ENCODE data around the gene ZSCAN22.
"Not testable (repeated sequence)": the region's sequence is repeated elsewhere in the genome, so short reads cannot be mapped to it uniquely, and the experiment has no call there.

ZSCAN22 gene

DNA sequence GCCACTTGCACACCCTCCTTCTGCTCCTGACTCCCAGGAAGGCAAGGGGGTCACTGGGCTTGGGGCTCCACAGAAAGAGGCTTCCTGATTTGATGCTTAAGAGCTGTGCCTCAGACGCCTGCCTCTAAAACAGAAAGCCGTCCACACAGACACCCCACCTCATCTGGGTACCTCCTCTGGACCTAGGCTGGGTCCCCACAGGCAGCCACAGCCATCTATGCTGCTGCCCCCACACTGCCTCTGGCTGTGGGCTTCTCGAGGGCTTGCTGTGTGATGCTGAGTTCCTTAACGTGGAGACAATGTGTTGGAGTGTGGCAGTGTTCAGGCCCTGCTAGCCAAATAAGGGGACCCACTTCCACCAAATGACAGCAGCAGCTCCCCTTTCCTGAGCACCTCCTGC, 8.5 kb upstream of the ZSCAN22 start:
- no peak for DNase-seq (ENCODE audit: low spot score)

DNA sequence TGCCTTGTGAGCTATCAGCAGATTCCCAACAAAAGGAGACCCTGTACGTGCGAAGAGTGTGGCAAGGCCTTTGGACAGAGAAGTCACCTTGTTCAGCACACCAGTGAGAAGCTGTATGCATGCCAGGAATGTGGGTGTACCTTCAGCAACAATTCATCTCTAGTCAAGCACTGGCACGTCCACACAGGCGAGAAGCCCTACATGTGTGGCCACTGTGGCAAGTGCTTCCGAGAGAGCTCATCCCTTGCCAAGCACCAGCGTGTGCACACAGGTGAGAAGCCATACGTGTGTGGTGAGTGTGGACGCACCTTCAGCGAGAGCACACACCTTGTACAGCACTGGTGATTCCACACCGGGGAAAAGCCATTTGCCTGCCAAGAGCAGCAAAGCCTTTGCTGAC, 7.6 kb upstream of the ZSCAN22 start:
- no peak for DNase-seq (ENCODE audit: low spot score)

DNA sequence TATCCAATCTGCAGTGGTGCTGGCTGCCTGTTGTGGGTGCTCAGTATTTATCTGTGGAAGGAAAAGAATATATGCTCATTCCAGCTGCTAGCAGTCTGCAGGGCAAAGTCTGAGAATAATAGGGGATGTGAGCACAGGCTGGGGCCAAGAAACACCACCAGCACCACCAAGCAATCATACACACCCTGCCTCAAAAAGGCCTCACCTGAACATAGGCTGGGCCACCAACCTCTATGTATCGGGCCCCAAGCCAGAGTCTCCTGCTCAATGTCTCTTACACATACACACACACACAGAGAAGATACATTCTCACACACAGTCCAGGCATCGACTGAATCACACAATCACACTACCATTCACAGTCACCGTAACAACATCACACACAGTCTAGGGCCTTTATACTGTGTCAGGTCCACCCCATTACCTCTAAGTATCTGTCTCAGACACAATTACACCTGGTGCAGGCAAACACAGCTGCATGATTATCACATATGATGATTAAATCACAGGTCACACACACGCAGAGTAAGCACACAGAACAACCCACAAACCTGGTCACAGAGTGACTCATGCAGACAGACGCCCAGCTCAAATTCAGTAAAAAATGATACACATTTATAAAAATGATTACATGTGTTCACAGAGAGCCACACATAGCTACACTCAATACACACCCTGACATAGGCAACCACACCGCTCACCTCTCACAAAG, 1.3 kb upstream of the ZSCAN22 start:
- DNase-seq (ENCODE audit: low spot score), result no peak

DNA sequence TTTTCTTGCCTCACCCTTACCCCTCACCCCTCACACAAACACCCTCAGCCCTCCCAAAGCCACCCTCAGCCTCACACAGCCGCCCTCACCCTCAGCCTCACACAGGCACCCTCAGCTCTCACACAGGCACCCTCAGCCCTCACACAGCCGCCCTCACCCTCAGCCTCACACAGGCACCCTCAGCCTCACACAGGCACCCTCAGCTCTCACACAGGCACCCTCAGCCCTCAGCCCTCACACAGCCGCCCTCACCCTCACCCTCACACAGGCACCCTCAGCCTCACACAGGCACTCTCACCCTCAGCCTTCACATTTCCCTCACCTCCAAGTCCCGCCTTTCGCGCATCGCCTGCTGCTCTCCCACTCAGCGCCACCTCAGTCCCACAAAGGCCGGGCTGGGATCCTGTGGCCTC, 287 bp upstream of the ZSCAN22 start:
- DNase-seq (ENCODE audit: low spot score), result no peak

DNA sequence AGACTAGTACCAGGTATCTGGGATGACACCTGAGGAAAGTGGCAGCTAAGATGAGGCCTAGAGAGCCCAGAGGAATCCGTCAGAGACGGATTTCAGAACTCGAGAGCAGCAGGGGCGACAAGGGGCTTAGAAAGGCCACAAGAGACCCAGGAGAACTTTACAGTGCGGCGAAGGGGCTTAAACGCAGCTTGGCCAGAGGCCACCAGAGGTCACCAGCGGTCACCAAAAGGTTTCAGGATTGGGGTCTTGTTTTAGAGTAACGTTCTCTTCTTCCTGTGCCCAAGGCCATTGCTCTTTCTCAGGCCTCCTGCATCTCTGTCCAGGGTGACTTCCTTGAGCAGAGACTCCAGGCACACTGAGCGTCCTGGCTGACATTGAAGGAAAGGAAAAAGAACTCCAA, 2.2 kb downstream of the ZSCAN22 start:
- no peak for DNase-seq (ENCODE audit: low spot score)

DNA sequence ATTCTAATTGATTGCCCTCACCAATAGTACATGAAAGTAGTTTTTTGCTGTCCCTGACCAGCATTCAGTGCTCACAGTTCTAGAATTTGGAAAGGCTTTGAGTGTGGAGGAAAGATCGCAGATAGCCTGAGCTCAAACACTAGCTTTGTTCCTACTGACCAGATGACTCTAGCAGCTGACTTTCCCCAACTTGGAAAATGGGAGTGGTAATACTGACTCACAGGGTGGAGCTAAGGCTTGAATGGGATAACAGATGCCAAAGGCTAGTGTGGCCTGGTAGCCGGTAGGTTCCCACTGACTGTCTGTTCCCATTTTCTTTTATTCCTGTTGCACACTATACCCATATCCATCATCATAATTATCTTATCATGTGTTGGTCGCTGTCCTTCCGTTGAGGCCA, 3.7 kb downstream of the ZSCAN22 start:
- DNase-seq (ENCODE audit: low spot score), result no peak

DNA sequence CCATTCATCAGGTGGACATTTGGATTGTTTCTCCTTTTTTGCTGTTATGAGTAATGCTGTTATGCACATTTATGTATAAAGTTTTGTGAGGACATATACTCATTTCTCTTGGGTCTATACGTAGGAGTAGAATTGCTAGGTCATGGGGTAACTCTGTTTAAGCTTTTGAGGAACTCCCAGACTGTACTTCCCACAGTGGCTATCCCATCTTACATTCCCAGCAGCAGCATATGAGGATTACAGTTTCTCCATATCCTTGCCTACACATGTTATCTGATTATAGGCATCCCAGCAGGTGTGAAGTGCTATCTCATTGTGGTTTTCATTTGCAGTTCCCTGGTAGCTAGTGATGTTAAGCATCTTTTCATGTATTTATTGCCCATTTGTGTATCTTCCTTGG, 5.9 kb downstream of the ZSCAN22 start:
- no peak for DNase-seq (ENCODE audit: low spot score)

DNA sequence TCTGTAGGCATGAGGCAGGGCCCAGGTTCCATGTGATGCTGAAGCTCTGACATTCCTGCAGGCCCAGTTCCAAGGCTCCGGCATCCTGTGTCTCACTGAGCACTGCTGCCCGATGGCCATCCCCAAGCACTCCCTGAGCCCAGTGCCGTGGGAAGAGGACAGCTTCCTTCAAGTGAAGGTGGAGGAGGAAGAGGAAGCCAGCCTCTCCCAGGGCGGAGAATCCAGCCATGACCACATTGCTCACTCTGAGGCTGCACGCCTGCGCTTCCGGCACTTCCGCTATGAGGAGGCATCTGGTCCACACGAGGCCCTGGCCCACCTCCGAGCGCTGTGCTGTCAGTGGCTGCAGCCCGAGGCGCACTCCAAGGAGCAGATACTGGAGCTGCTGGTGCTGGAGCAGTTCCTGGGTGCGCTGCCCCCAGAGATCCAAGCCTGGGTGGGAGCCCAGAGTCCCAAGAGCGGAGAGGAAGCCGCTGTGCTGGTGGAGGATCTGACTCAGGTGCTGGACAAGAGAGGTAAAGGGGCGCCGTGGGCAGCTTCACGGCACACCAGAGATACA, 8.0 kb downstream of the ZSCAN22 start:
- no peak for DNase-seq (ENCODE audit: low spot score)

DNA sequence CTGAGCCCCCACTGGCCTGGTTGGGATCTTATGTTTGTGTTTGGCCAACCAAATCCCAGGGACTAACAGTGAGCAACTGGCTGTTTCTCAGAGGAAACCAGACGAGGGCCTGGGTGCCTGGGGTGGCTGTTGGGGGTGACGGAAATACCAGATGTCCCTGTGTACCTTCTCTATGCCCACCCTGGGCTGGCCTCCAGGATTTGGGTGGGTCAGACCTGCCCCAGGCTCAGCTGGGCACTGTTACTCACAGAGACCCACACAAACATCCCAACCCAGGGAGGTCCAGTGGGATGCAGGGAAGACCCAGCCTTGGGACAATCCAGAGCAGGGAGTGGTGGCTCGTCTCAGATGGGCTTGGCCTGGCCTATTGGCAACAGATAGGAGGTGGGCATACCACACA, 8.8 kb downstream of the ZSCAN22 start:
- no peak for DNase-seq (ENCODE audit: low spot score)

DNA sequence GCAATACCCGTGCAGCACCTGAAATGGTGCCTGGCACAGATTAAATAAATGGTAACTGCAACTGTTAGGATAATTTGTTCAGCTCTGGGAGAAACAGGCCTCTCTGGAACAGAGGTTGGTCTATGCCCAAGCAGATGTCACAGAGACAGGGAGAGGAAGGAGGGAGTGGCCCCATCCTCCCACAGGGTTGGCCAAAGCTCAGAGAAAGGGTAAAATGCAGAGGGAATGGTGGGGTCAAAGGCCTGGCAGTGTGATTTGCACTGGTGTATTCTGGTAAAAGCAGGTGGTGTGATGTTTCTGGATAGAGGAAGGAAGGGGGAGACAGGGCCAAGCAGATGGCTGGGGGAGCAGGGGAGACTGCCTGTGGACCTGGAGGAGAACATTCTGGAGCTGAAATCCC, 9.4 kb downstream of the ZSCAN22 start:
- no peak for DNase-seq (ENCODE audit: low spot score)

DNA sequence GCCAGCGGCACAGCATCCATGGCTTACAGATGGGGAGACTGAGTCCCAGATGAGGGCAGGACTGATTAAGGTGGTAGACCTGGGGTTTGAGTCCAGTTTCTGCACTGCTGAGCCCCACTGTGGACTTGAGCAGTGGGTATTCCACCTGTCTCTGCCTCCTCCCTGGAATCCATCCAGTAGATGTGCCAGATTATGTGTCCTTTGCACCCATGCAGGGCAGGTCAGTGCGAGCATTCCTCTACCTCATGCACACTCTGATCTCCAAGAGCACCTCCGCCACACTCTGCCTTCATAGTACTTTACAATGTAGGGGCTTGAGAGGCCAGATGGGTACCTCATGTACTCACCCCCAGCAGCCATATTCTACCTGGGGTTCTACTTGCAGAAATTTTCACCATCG, 10.0 kb downstream of the ZSCAN22 start:
- DNase-seq (ENCODE audit: low spot score), result no peak

DNA sequence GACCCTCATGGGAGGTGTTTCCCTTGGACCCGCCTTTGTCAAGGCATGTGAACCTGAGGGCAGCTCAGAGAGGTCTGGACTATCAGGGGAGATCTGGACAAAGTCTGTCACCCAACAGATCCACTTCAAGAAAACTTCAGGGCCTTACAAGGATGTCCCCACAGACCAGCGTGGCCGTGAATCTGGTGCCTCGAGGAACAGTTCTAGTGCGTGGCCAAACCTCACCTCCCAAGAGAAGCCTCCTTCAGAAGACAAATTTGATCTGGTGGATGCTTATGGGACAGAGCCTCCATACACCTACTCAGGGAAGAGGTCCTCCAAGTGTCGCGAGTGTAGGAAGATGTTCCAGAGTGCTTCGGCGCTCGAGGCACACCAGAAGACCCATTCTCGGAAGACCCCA, 11.5 kb downstream of the ZSCAN22 start:
- no peak for DNase-seq (ENCODE audit: low spot score)

DNA sequence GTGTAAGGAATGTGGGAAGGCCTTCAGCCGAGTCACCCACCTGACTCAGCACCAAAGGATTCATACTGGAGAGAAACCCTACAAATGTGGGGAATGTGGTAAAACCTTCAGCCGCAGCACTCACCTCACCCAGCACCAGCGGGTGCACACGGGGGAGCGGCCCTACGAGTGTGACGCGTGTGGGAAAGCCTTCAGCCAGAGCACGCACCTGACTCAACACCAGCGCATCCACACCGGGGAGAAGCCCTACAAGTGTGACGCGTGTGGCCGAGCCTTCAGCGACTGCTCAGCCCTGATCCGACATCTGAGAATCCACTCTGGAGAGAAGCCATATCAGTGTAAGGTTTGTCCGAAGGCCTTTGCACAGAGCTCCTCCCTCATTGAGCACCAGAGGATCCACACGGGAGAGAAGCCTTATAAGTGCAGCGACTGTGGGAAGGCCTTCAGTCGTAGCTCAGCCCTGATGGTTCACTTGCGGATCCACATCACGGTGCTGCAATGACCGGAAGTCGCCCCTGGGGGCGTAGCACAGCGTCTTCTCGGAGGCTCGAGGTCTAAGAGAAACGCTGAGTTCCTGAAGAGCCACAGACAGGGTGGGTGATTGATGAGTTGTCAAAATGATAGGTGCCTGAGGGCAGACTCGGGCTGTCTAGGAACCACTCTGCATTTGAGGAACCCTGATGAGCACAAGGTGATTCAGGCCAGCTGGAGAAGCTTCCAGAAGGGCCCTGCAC, 12.2 kb downstream of the ZSCAN22 start:
- DNase-seq (ENCODE audit: low spot score), result no peak

DNA sequence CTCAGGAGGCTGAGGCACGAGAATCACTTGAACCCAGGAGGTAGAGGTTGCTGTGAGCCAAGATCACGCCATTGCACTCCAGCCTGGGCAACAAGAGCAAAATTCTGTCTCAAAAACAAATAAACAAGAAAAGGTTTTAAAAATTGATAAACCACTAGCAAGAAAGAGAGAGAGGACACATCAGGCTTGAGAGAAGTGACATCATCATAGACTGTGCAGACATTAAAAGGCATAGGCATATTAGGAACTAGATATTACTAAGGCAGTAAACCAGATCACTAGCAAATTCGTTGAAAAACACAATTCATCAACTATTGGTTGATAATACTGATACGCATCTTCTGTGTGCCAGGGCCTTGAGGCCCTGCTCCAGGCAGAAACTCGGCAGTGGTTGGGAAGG, 18.8 kb downstream of the ZSCAN22 start:
- no peak for DNase-seq (ENCODE audit: low spot score)

DNA sequence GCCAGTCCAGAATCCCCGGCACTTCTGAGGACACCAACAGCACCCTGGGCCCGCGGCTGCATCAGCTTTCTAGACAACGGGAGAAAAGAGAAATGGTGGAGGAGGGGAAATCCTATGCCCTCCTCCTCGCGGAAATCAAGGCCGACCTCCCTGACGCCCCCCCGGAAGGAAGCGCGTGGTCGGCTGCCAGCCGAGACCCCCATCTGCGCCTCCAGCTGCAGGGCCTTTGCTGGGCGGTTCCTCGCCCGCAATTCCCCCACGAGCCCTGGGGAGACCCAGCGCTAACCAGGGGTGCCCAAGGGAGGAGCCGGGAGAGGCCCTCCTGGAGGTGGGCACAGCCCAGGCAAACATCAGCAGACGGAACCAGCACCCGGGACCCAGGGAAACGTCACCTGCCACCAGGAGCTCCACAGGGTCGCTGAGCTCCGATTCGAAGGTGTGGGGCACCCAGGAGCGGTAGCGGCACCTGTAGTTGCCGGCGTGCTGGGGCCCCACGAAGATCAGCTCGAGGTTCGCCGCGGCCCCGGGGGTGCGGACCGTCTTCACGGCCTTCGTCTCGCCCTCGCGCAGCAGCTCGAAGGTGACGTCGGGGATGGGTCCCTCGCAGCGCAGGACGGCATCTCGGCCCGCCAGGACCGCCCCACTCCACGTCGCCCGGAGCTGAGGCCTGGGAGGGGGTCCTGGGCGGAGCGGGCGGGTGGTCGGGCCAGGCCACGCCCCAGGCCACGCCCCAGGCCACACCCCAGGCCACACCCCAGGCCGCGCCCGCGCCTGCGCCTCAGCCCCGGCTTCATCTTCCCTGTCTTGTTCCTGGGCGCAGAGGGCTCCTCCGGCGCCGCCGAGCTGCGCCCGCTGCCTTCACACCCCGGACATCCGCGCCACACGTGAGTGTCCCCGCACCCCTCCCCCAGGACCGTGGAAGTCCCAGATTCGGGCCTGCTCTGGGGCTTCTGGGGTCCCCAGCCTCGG, 20.5 kb downstream of the ZSCAN22 start:
- peak; percentile 90 for DNase-seq (ENCODE audit: low spot score)

DNA sequence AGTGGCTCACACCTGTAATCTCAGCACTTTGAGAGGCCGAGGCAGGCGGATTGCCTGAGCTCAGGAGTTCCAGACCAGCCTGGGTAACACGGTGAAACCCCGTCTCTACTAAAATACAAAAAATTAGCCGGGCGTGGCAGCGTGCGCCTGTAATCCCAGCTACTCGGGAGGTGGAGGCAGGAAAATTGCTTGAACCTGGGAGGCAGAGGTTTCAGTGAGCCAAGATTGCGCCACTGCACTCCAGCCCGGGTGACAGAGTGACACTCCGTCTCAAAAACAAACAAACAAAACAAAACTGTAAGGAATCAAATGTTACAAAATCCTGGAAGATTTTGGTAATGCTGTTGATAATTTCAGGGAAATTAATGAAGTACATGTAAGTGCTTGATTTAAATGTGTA, 21.3 kb downstream of the ZSCAN22 start:
- not testable (repeated sequence) for DNase-seq (ENCODE audit: low spot score)

DNA sequence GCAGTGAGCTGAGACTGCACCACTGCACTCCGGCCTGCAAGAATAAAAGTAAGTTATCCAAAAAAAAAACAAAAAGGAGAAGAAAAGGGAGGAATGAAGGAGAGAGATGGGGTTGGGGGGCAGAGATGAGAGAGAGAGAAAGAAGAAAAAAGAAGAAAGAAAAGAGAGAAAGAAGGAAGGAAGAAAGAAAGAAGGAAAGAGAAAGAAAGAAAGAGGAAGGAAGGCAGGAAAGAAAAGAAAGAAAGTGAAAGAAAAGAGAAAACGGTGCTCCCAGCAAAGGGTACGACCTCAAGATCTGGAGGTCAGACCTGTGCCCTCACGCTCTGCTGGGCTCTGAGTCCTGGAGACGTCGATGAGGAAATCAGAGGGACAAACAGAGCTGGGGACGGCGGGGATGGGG, 22.8 kb downstream of the ZSCAN22 start:
- no peak for DNase-seq (ENCODE audit: low spot score)

DNA sequence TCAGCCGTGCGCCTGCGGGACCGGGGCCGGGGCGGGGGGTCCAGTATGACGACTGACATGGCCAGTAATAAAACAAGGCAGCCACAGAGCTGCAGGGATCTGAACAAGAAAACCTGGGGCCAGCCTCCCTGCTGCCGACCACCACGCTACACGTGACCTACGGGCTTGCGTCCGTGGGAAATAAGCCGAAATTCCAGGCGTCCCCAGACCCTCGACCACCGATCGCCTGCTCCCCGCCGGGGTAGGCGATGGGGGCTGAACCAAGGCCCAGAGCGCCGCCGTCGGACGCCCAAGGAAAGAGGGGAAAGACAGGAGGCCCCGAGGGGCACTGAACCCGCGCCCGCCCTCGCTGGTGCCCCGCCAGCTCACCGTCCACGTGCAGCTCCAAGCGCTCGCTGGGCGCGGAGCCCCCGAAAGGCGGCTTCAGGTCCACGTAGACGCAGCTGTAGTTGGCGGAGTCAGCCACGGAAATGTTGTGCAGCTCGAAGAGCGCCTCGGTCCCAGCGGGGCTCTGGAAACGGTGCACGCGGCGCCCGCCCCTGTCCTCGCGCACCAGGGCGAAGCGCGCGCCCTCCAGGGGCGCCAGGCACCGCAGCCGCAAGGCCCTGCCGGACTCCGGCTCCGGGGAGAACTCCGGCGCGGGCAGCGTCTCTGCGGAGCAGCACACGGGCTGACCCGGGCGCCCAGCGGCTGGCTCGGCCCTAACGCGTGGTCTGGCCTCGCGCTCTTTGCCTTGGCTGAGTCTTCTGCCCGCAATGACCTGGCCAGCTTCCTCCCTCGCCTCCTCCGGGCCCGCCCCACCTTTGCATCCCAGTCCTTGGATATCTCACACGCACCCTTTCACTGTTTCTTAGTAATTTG, 23.4 kb downstream of the ZSCAN22 start:
- no peak for DNase-seq (ENCODE audit: low spot score)

DNA sequence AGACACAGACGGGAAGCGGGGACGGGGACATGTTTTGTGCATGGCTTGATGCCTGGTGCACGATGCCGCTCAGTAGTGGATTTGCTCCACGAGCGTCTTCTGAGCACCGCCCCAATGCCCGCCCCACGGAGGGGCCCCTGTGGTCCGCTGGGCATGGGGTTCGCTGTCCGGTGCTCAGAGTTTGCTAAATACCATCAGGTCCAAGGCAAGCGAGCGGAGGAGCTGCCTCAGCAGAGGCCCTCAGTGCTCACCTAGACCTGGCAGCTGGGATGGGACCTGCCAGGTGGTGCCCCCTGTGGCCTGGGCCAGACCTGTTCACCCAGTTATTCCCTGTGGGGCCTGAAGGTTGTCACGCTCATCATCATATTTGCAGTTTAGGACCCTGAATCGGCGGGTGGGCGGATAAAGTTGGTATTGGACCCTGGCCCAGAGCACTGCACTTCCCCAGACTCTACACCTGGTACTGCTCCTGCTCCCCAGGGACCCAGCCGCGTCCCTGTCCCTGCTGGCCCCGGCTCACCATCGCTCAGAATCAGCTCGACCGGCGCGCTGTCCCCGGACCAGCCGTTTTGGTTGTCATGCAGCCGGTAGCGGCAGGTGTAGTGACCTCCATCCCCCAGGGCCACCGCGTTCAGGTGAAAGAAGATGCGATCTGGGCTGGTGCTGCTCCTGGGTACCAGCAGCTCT, 24.2 kb downstream of the ZSCAN22 start:
- no peak for DNase-seq (ENCODE audit: low spot score)

DNA sequence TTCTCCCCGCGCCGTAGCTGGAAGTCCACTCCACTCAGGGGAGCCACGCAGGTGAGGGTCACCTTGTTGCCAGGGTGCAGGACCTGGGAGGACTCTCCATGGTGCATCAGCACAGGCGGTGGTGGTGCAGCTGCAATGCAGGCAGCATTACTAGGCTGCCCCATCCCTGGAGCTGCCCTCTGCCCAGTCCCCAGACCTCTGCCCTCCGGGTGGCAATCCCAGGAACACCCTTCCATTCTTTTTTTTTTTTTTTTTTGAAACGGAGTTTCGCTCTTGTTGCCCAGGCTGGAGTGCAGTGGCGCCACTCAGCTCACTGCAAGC, 24.7 kb downstream of the ZSCAN22 start:
- no peak for DNase-seq (ENCODE audit: low spot score)

All from germinal center (tissue), 1 donor.